Measurements from ENCODE around the gene KCNJ1. TPM values are rescaled to one million over a fixed set of nuclear protein-coding genes. Genes with fewer than 3 reads are reported as not detected.

KCNJ1 gene
- total RNA-seq, 1 donor from 2014 or later: not detected

- Mint-ChIP-seq H3K4me3 (no peak overlapping the region), H3K27ac (no peak overlapping the region), H3K9me3 (no peaks in the 10 kb centered on the region), H3K36me3 (no peaks in the 10 kb centered on the region), H3K27me3 (ENCODE audit: low read depth) (peaks cover 16% of the 10 kb centered on the region), H3K4me1 (no peaks in the 10 kb centered on the region)
- no peak for TF ChIP-seq CTCF (IDR thresholded peaks at IDR 0.05; ENCODE audit: unreplicated experiment)
- no peak for DNase-seq (ENCODE audit: low spot score in 2 of 2, unreplicated experiment in 2 of 2)
Observed at GRCh38 chr11:128841461-128842072, 25.5 kb downstream of the KCNJ1 start.

GRCh38 chr11:128840783-128841182 lies 26.3 kb downstream of the KCNJ1 start:
- Mint-ChIP-seq H3K9me3 (no peaks in the 10 kb centered on the region), H3K4me1 (peaks cover 6% of the 10 kb centered on the region), H3K4me3 (no peak overlapping the region), H3K36me3 (no peaks in the 10 kb centered on the region), H3K27me3 (ENCODE audit: low read depth) (peaks cover 16% of the 10 kb centered on the region), H3K27ac (no peak overlapping the region)
- no peak for DNase-seq (ENCODE audit: low spot score in 2 of 2, unreplicated experiment in 2 of 2)
- no peak for TF ChIP-seq CTCF (IDR thresholded peaks at IDR 0.05; ENCODE audit: unreplicated experiment)

- peaks cover 16% of the 10 kb centered on the region for H3K27me3 Mint-ChIP-seq (ENCODE audit: low read depth)
- no peak overlapping the region for H3K4me3 Mint-ChIP-seq
- TF ChIP-seq CTCF (IDR thresholded peaks at IDR 0.05; ENCODE audit: unreplicated experiment): no peak
- H3K4me1 Mint-ChIP-seq: peaks cover 10% of the 10 kb centered on the region
- no peak overlapping the region for H3K27ac Mint-ChIP-seq
- no peak for DNase-seq (ENCODE audit: low spot score in 2 of 2, unreplicated experiment in 2 of 2)
- no peaks in the 10 kb centered on the region for H3K36me3 Mint-ChIP-seq
- H3K9me3 Mint-ChIP-seq: no peaks in the 10 kb centered on the region
Observed at GRCh38 chr11:128840137-128840536, 27.0 kb downstream of the KCNJ1 start.

GRCh38 chr11:128839081-128839480 lies 28.0 kb downstream of the KCNJ1 start:
- H3K27ac Mint-ChIP-seq: no peak overlapping the region
- no peaks in the 10 kb centered on the region for H3K36me3 Mint-ChIP-seq
- no peak overlapping the region for H3K4me3 Mint-ChIP-seq
- no peaks in the 10 kb centered on the region for H3K9me3 Mint-ChIP-seq
- peaks cover 16% of the 10 kb centered on the region for H3K27me3 Mint-ChIP-seq (ENCODE audit: low read depth)
- peaks cover 10% of the 10 kb centered on the region for H3K4me1 Mint-ChIP-seq
- DNase-seq (ENCODE audit: low spot score in 2 of 2, unreplicated experiment in 2 of 2): no peak
- no peak for TF ChIP-seq CTCF (IDR thresholded peaks at IDR 0.05; ENCODE audit: unreplicated experiment)

GRCh38 chr11:128837627-128838026 lies 29.5 kb downstream of the KCNJ1 start:
- no peaks in the 10 kb centered on the region for H3K36me3 Mint-ChIP-seq
- TF ChIP-seq CTCF (IDR thresholded peaks at IDR 0.05; ENCODE audit: unreplicated experiment): no peak
- no peak for DNase-seq (ENCODE audit: low spot score in 2 of 2, unreplicated experiment in 2 of 2)
- H3K27me3 Mint-ChIP-seq (ENCODE audit: low read depth): peaks cover 20% of the 10 kb centered on the region
- H3K9me3 Mint-ChIP-seq: no peaks in the 10 kb centered on the region
- peaks cover 10% of the 10 kb centered on the region for H3K4me1 Mint-ChIP-seq
- no peak overlapping the region for H3K27ac Mint-ChIP-seq
- no peak overlapping the region for H3K4me3 Mint-ChIP-seq
